Coronary artery (tissue), 2 donors: ENCODE data around the gene LARP1.
A peak's percentile ranks its signal among the peaks of the same experiment; 100 is the strongest.

ENCODE experiments used
- DNase-seq: peaks from one replicate; pipeline ENCODE4 v3.0.0-alpha.2; 2017; ENCODE audit warnings: low spot score
- H3K27ac ChIP-seq, 2 donors: fragments of 200-600 bp; sonication (generic); one replicate each; pipeline ENCODE4 v1.5.1; 2016 to 2019
- H3K4me3 ChIP-seq: fragments of 200-600 bp; sonication (generic); 2 replicates; pipeline ENCODE4 v1.5.1; 2016; ENCODE audit warnings: mild to moderate bottlenecking, moderate library complexity
- TF ChIP-seq, protein P1 (sequence below): fragments of 200-600 bp; sonication (generic); IDR thresholded peaks from one replicate; pipeline ENCODE4 v1.5.1; 2019; ENCODE audit warnings: antibody characterized with exemption

LARP1 gene

DNA sequence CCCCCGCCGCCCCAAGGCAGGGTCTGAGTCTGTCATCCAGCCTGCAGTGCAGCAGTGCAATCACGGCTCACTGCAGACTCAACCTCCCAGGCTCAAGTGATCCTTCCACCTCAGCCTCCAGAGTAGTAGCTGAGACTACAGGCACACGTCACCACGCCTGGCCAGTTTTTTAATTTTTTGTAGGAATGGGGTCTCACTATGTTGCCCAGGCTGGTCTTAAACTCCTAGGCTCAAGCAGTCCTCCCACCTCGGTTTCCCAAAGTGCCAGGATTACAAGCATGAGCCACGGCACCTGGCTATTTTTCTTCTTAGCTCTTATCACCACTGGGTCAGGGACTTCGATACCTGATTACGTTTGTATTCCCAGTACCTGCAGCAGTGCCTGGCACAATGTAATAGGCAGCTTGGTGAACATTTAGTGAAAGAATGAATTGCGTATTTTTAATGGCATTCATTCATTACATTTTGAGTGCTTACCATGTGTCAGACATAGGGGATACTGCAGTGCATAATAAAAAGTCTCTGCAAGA lies 10.3 kb downstream of the LARP1 start:
- no peak for DNase-seq
- TF ChIP-seq, protein P1, sequence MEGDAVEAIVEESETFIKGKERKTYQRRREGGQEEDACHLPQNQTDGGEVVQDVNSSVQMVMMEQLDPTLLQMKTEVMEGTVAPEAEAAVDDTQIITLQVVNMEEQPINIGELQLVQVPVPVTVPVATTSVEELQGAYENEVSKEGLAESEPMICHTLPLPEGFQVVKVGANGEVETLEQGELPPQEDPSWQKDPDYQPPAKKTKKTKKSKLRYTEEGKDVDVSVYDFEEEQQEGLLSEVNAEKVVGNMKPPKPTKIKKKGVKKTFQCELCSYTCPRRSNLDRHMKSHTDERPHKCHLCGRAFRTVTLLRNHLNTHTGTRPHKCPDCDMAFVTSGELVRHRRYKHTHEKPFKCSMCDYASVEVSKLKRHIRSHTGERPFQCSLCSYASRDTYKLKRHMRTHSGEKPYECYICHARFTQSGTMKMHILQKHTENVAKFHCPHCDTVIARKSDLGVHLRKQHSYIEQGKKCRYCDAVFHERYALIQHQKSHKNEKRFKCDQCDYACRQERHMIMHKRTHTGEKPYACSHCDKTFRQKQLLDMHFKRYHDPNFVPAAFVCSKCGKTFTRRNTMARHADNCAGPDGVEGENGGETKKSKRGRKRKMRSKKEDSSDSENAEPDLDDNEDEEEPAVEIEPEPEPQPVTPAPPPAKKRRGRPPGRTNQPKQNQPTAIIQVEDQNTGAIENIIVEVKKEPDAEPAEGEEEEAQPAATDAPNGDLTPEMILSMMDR, result no peak
- Histone ChIP-seq H3K27ac (no peak overlapping the region), H3K4me3 (no peak overlapping the region)

DNA sequence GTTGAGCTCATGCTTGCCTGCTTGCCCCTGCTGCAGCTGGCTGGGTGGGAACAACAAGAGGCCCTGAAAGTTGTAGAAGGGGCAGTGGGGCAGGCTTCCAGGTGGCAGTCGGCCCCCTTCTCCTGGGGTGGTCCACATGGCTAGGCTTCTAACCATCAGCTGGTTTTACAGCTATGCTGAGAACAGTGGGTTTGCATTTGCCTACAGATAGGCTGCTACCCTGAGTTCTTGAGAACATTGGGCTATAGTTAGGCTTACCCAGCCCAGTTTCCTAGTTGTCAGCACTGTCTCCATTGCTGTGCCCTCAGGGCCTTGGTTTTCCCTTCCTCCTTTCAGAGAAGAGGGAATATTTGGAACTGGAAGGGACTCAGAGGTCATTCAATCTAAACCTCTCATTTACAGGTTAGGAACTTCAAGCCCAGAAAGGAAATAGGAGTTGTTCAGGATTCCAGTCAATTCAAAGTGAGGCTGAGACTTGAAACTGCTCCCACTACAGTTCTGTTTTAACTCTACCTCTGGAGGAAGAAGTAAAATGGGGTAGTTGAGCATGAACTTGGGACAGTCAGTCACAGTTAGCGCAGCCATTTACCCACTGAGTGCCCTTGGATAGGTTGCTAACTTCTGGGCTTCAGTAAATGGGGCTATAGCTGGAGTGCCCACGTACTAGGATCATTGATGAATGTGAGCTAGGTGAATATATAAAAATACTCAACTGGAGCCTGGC lies 11.5 kb downstream of the LARP1 start:
- Histone ChIP-seq H3K27ac (no peak overlapping the region), H3K4me3 (no peak overlapping the region)
- TF ChIP-seq, protein P1, result no peak
- no peak for DNase-seq

DNA sequence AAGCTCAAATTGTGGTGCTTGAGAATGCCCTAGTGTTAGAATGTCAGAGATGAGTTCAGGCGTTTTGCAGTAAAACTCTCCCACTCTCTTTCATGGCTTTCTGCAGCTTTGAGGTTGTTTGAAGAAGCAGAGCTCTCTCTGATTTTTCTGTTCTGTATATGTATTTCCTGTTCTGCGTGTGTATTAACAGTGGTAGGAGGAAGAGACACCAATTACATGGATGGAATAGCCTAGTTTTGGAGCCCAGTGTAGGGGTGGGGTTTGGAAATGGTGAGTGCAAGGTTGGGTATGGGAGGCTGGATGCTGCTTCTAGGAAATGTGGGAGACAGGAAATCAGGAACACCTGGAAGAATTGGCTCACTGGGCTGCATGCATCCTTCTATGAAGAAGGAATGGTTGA lies 12.4 kb downstream of the LARP1 start:
- no peak overlapping the region for H3K4me3 ChIP-seq
- TF ChIP-seq, protein P1, result no peak
- H3K27ac ChIP-seq, result no peak overlapping the region
- DNase-seq, result no peak

DNA sequence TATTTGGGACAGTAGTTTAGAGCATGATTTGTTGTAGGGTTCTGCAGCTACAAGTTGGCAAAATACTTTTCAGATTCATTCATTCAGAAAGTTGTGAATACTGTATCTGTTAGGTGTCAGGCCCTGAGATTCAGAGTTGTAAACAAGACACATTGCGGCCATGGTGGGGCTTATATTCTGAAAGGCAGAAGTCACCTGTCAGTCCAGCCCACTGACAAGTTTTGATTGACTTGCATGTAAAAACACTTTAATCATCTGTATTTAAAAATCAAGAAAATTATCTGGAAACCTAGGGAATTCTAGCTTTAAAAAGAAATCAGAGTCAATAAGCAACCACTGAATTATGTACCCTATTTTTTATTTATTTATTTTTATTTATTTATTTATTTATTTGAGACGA lies 13.0 kb downstream of the LARP1 start:
- Histone ChIP-seq H3K4me3 (no peak overlapping the region), H3K27ac (no peak overlapping the region)
- no peak for DNase-seq
- TF ChIP-seq, protein P1, result no peak

DNA sequence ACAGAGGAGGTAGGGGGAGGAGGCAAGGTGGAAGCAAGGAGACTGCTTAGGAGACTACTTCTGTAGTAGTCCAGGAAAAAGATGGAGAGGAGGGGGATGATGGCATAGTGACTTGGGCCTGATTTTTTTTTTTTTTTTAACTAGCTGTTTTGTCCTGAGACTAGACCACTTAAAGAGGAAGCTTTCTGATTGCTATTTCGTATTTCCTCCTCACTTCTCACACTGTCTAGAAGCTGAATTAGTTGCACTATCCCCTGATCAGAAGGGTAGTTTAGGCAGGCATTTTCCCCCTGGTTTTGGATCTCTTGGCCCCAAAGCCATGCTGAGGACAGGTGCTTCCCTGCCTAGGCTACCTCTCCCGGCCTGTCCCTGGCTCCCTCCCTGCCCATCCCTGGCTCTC lies 14.9 kb downstream of the LARP1 start:
- DNase-seq, result no peak
- Histone ChIP-seq H3K4me3 (no peak overlapping the region), H3K27ac (peak overlapping the region; percentile 21 to 62)
- TF ChIP-seq, protein P1, result no peak

DNA sequence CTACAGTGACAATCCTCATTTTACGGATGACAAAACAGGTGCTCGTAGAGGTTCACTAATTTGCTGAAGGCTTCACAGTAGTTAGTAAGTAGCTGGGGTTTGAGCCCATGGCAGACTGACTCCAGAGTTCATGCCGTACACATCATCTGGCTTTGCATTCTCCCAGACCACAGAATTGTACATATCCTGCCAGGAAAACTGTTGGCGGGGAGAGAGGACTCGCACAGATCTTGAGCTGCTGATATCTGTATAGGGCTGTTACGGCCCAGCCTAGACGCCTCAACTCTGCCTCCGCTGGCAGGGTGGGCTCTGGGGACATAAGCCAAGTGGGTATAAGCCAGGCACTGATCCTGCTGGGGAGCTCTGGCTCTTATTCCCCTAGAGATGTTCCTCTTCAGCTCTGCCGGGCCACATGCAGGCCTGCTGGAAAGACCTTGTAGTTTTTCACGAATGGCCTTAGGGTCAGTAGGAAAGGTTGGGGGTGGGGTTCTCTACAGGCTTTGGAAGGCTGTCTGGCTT lies 16.3 kb downstream of the LARP1 start:
- TF ChIP-seq, protein P1, result no peak
- H3K4me3 ChIP-seq, result peak overlapping the region; percentile 42
- no peak for DNase-seq
- H3K27ac ChIP-seq, result peak overlapping the region; percentile 53 to 54

DNA sequence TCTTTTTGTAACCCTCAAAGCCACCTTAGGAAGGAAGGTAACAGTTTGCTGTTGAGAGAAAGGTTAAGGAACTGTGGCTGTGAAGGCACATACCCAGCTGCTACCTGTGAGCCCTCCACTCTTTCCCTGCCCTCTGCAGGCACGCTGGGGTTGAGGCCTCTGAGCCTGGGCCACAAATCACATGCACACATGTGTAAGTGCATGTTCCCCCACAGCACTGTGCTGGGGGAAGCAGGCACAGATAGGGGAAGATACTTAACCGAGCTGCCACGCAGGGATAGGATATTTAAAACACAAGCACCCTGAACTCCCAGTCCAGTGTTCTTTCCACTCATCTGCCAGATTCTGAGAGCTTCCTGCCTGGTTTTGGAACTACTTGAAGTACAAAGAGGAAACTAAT lies 18.1 kb downstream of the LARP1 start:
- TF ChIP-seq, protein P1, result no peak
- DNase-seq, result no peak
- Histone ChIP-seq H3K27ac (no peak overlapping the region), H3K4me3 (no peak overlapping the region)
